ENCODE data around the gene RAP1GAP.
"Not testable (repeated sequence)": the region's sequence is repeated elsewhere in the genome, so short reads cannot be mapped to it uniquely, and the experiment has no call there.

Gene RAP1GAP

DNA sequence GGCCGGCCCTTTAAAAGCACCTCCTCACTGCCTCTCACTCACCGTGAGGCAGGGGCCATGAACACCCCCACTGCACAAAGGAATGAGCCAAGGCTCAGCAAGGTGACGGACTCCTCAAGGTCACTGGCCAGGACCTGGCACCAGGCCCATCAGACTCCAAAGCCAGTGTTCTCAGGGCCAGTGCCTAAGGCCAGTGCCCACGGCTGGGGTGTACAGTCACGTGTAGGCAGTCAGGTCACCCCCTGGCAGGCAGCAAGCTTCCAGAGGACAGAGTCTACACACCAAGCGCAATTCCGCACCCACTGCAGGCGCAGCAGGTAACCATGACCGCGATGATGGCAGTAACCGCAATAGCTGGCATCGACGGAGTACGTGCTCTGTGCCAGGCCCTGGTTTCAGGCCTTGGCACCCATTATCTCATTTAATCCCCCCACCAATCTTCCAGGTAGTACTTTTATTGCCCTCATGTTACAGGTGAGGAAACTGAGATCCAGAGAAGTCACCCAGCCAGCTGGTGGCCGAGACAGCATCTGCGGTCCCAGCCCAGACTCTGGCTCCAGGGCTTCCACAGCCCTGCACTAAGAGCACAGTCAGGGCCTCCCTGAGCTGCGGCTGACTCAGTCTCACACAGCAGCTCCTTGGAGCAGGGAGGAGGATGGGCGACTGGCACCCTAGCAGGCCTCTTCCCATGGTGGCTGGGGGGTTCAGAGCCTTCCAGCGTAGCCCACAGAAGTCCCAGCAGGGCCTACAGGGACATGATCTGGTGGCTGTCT, 27.0 kb downstream of the RAP1GAP start:
- DNase-seq = no peak

DNA sequence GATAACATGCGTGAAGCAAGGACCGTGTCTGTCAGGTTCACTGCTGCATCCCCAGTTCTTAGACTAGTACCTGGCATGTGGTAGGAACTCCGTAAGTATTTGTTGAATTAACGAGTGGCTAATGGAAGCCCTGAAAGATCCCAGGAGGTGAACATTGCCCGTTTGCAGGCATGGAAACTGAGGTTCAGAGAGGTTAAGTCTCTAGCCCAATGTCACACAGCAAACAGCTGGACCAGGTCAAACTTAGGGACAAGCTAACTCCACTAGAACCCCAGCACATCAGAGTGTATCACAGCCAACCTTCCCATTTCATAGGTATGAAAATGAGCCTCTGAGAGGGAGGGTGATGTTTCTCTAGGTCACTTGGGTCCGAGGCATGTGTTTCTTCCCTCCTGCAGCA, 27.6 kb downstream of the RAP1GAP start:
- no peak for DNase-seq

DNA sequence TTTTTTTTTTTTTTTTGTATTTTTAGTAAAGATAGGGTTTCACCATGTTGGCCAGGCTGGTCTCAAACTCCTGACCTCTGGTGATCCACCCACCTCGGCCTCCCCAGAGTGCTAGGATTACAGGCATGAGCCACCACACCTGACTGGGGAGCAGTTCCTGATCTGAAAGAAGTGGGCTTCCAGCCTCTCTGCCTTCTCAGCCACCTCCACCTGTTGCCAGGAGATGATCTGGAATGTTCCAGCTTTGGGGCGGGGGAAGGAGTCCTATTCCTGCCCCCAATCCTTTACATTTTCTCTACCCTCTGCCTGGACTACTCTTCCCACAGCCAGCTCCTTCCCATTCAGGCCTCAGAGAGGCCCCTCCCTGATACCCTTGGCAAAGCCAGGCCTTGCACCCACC, 28.1 kb downstream of the RAP1GAP start:
- no peak for DNase-seq

DNA sequence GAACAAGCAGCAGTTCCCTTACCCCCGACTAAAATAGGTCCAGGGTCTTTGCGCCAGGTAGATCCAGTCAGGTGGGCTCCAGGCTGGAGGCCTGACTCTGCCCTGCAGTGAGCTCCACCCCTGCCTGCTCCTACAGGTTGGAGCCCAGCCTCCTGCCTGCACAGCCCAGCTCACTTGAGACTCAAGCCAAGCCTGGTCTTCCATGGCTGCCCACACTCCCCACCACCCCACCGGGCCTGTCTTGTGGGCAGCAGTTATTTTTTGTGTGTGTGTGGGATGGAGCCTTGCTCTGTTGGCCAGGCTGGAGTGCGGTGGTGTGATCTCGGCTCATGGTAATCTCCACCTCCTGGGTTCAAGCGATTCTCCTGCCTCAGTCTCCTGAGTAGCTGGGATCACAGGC, 28.5 kb downstream of the RAP1GAP start:
- no peak for DNase-seq

DNA sequence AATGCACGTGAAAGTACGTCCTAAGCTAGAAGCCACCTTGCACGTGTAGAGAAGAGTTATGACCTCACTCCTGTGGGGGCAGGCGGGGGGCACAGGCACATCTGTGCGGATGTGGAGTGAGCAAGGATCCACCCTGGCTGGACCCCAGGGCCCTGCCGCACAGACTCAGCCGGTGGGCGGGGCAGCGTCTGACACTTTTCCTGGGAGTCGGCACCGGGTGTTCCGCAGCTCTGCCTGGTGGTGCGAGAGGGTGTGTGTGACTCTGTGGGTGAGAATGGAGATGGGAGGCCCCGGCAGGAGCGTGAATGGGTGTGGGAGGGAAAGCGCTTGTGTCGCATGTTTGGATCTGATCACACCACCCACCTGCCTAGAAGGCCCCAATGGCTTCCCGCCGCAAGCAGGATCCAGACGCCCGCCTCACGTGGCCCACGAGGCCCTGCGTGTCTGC, 29.5 kb downstream of the RAP1GAP start:
- DNase-seq = no peak

DNA sequence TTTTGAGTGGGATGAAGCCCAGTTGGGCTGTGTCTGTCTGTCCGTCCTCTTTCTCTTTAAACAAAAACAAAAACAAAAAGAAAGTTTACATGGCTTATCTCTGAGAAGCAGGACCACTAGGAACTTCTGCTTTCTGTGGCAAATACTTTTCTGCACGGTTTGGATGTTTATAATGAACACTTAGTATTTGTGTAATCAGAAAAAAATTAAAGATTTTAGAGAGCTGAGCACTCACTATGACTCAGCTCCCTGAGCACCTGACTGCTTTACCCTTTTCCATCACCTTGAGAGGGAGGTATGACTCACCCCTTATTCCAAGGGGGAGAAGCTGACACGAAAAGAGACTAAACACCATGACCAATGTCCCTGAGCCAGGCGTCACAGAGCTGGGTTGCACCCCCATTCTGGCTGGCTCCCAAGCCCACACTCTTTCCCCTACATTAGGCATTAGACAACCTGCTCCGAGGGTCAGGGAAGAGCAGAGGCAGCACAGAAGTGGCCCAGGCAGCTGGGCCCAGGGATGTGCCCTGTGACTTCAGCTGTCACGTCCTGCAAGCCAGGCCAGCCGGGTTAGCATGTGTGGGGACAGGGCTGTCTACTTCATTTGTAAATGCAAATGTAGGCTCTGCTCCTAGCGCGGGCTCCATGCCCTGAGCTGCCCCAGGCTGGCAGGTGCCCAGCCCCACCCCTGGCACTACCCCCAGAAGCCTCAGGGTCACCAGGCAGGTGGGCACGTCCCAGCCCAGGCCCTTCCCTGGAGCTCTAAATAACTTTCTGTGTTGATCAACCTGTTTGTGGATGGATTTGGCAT, 30.4 kb downstream of the RAP1GAP start:
- DNase-seq = no peak

DNA sequence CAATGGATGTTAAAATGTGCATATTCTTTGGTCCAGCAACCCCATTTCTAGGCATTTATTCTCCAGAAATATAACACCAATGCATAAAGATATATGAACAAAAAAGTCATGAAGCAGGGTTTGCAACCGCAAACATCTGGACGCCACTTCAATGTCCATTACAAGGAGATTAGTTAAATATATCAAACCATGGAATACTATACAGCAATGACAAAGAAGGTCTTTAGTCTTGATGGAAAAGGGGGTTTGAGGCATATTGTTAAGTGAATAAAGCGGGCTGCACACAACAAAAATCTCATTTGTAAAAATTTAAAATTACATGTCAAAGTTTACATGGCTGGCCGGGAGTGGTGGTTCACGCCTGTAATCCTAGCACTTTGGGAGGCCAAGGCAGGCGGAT, 31.6 kb downstream of the RAP1GAP start:
- no peak for DNase-seq

DNA sequence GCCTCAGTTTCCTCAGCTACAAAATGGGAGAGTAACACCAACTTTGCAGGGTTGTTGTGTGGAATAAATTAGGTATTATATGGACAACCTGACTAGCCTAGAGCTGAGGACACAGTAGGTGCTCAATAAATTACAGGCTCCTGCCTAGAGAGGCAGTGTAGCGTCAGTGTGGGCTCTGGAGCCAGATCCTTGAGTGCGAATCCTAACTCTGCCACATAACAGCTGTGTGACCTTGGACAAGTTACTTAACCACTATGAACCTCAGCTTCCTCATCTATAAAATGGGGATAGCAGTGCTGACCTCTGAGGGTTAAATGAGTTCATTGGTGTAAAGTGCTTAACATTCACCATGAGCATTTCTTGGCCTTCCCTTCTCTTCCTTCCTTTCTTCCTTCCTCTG, 33.1 kb downstream of the RAP1GAP start:
- DNase-seq = no peak

DNA sequence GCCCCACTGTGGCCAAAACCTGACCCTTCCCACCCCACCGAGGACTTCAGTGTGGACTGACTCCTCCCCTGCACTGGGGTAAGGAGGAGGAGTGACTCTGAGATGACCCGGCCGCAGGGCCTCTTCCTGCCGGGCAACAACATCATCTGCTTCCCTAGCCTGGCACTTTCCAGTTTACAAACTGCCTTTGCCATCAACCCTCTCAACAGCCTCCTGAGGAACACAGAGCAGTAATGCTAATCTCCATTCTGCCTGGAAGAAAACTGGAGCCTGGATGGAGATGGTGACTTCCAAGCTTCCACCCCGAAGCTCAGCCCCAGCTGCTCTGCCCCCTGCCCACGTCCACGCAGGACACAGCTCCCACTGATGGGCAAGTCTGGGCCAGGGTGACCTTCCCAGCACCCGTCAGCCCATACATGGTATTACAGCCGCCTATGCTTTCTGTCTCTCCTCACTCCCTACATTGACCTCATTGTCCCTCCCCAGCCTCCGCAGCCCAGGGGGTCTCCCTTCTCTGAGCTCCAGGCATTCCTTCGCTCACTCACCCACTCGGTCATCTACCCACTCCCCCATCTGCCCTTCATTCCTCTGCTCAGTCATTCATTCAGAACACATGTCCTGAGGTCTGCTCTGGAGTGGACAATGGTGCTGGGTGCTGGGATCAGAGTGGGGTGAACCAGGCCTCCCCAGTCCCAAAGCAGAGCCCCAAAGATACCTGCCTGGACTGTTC, 34.2 kb downstream of the RAP1GAP start:
- DNase-seq = no peak

DNA sequence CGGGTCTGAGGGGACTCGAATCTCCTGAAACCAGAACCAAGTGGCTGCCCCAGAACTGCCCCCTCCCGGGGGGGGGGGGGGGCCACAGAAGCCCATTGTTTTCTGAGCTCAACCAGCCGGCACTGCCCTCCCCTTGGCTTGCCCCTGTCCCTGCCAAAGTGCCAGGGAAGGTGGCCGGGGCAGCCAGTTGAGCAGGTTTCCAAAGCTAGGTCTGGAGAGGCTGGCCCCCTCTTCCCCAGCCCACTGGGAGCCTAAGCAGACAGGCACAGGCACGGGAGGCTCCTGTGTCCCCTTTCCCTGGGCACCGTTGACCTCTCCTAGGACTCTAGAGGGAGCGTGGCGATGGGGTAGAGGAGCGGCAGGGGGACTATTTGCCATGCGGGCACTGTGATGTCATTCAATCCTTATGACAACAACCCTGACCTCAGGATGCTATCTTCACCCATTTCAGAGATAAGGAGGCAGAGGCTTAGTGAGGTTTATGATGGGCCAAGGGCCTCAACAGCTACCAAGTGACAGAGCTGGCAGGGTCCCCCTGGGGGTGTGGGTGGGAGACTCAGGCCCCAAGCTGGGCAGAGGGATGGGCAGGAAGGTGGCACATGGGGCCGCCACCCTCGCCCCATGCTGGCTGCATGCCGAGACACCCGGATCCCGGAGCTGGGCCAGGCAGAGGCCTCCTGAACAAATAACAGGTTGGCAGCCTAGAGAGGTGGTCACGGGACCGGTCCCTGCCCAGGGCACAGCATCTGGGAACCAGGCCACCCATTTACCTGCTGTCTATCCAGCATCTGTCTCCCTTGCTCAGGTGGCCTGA, 35.0 kb downstream of the RAP1GAP start:
- no peak for DNase-seq

DNA sequence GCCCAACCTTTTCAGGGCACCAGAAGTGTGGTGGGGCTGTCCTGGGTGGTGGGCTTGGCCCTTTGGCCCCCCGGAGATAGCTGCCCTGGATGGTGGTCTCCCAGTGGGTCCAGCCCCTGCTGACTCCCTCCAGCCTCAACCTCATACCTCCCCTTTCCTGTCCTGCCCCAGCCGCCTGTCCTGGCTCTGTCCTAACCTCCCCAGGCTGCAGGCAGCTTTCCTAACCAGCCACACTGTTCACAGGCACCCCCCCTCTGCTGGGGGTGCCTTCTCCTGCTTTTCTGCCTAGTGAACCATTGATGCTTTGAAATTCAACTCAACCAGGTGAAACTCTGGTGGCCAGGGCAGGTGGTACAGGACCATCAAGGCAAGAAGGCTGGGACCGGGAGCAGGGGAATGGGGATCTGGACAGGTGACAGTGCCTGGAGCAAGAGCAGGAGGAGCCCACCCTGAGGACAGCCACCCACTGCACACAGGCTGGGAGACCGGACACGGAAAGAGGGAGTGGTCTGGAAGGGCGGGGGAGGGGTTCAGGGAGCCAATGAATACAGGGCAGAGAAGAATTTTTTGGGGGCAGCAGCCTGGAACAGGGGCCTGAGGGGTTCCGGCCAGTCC, 35.9 kb downstream of the RAP1GAP start:
- no peak for DNase-seq

DNA sequence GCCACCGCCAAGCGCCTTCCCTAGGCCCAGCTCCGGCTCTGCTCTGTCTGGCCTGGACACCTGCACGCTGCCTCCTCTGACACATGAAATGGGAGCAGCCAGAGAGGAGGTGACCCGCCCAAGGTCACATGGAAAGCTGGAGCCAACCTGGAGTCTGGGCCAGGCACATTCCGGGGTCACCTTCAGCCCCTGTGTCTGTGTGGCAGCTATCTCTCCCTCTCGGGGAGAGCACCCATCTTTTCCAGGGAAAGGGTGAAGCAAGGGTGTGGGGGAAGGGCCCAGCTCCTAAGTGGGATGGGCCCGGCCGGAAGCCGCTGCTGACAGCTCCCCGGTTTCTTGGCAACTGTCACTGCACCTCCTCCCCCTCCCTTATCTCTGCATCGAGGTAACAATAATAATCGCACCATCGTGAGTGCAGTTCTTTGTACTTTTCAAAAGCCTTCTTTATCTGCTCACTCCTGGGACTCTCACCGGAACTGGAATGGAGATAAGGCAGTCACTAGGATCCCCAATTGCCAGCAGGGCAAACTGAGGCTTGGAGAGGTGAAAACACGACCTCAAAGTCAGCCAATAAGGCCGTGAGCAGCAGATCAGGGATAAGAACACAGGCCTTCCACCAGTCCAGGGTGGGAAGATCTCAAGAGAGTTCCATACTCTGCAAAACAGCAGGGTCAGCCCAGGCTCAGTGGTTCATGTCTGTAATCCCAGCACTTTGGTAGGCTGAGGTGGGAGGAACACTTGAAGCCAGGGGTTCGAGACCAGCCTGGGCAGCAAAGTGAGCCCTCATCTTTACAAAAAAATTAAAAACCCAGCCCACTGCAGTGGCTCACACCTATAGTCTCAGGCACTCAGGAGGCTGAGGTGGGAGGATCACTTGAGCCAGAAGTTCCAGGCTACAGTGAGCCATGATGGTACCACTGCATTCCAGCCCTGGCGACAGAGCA, 36.9 kb downstream of the RAP1GAP start:
- no peak for DNase-seq

DNA sequence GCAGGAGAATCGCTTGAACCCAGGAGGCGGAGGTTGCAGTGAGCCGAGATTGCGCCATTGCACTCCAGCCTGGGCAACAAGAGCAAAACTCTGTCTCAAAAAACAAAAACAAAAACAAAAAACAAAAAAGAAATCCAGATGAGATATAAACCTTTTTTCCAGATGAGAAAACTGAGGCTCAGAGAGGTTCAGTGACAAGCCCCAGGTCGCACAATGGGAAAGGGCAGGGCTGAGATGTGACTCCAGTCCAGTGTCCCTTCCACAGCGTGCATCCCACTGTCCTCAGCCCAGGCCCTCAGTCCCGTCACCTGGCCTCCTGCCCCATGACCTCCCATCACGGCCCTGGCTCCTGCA, 37.6 kb downstream of the RAP1GAP start:
- DNase-seq = not testable (repeated sequence)

DNA sequence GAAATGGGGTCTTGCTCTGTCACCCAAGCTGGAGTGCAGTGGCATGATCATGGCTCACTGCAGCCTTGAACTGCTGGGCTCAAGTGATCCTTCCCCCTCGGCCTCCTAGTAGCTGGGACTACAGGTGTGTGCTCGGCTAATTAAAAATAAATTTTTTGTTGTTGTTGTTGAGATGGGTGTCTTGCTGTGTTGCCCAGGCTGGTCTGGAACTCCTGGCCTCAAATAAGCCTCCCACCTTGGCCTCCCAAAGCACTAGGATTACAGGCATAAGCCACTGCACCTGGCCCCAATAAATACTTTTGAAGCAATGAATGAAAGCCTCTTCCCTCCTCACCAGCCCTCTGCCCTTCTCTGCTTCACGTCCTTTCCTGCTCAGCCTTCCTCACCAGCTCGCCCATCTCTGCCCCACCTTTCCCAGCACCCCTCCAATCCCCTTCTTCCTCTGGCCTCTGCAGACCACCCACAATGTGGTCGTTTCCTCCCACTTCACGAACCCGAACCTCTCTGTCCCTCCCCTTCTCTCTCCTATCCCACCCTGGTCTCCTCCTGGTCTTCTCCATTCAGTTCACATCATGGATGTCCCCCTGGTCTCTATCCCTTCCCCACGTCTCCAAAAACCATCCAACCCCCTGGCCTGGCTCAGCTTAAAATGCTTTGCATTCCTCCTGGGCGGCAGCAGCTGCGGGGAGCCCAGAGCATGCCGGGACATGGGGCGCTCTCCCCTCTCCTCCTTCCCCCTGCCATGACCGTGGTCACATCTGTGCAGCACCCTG, 38.4 kb downstream of the RAP1GAP start:
- DNase-seq = no peak

DNA sequence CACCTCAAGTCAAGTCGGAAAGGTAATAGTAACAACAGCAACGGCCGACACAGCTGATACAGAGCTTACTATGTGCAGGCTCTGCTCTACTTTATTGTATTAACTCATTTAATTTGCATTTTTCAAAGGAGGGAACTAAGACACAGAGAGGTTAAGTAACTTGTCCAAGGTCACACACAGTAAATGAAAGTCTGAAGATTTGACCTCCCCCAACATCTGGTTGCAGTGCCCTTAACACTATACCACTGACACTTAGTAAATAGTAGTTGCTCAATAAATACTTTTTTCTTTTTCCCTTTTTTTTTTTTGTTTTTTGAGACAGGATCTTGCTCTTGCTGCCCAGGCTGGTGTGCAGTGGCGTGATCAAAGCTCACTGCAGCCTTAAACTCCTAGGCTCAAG, 39.2 kb downstream of the RAP1GAP start:
- DNase-seq = no peak

DNA sequence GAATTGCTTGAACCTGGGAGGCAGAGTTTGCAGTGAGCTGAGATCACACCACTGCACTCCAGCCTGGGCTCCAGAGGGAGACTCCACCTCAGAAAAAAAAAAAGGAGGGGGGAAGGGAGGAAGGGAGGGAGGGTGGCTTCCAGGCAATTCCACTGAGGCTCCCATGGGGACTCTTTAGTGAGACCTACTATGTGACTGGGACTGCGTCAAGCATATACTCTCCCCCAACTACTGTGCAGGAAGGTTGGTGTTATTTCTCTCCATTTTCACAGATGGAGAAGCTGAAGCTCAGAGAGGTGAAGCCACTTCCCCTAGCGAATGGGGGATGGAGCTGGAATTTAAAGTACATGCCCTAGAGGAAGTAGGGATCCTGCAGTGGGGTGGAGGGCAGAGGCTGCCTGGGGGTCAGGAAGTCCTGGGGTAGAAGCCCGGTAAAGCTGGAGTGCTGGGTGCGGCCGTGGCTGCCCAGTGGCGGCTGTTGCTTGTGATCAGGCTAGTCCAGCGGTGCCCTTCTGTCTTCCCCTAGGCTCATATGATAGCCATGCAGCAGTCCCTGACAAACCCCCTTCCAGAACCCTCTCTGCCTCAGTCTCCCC, 40.3 kb downstream of the RAP1GAP start:
- no peak for DNase-seq

DNA sequence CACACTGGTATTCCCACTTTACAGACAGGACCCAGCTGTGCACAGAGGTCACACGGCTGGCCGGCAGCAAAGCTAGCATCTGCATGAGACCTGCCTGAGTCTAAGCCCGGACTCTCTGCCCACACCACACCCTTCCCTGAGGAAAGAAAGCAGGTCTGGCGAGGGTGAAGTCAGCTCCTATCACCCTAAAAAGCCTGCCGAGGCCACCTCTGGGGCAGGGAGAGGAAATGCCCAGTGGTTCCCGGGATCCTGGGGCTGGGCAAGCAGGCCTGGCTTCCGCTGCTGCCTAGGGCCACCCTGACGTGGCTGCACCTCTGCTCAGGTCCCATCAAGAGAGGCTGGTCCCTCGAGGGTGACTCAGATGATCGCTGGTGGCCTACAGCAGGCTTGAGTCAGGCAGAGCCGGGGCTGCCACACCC, 42.2 kb downstream of the RAP1GAP start:
- DNase-seq = no peak

DNA sequence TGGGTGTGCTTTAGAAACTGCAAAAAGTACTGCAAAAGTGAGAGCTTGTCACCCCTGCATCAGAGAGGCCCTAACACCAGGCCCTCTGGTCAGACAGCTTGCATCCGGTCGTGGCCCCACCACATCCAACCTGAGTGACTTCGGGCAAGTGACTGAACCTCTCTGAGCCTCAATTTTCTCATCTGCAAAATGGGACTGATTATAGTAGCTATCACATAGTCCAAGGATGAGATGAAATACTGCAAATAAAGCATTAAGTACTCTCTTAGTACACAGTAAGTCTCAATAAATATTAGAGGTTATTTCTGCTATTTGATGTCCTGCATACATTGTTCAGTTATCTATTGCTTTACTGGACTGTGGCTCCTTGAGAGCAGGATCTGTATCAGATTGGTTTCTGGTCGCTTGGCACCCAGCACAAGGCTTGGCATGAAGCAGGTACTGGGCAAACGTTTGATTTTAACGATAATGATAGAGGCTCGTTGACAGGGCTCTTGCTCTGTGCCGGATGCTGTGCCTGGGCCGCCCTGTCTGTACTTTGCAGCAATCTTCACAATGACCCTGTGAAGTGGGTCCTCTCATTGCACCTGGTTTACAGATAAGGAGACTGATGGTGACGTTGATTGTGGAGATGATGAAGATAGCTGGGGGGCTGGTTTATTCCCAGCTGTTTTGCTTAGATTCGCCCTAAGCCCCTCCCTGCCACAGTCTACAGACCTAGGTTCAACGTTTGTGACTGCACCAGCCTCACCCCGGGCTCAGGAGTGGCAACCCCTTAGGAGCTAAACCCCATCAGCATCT, 43.6 kb downstream of the RAP1GAP start:
- DNase-seq = no peak
